Rectal smooth muscle tissue (tissue), 1 donor: ENCODE data around the gene SOX9.

Experiments
- H3K27ac ChIP-seq: one replicate; pipeline ENCODE4 v1.7.0; 2013; ENCODE audit warnings: low read depth, low read length, inconsistent platforms
- H3K27me3 ChIP-seq: one replicate; pipeline ENCODE4 v1.7.0; 2013; ENCODE audit warnings: low read length; ENCODE audit not compliant: control insufficient read depth, insufficient read depth
- H3K36me3 ChIP-seq: one replicate; pipeline ENCODE4 v1.7.0; 2013; ENCODE audit warnings: low read length; ENCODE audit not compliant: control insufficient read depth, insufficient read depth
- H3K4me1 ChIP-seq: one replicate; pipeline ENCODE4 v1.7.0; 2013; ENCODE audit warnings: low read length; ENCODE audit not compliant: control insufficient read depth, insufficient read depth
- H3K4me3 ChIP-seq: one replicate; pipeline ENCODE4 v1.7.0; 2013; ENCODE audit warnings: low read length
- H3K9ac ChIP-seq: one replicate; pipeline ENCODE4 v1.7.0; 2013; ENCODE audit warnings: low read length

Gene SOX9

DNA sequence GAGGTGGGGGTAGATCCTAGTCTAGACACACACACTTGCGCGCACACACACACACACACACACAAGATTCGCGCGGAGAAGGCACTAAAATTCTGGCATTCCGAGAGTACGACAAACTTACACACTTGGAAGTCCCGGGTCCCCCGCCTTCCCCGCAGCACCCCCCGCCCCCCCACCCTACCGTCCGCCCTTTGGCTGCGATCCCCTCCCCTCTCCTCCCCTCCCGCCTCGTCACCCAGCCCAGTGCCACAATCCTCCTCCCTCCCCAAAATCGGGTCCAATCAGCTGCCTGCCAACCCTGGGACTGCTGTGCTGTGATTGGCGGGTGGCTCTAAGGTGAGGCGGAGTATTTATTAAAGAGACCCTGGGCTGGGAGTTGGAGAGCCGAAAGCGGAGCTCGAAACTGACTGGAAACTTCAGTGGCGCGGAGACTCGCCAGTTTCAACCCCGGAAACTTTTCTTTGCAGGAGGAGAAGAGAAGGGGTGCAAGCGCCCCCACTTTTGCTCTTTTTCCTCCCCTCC lies at the start of gene SOX9:
TSS of gene SOX9 (plus strand) at position 379 of the 522 bp plus-strand sequence. CDS start 372 bp downstream, outside the sequence.
- Histone ChIP-seq H3K4me3 (peak within 1 kb of the TSS; percentile 85), H3K9ac (no peak within 1 kb of the TSS), H3K4me1 (peaks cover 7% of the 10 kb centered on the region), H3K27ac (peak within 1 kb of the TSS; percentile 37), H3K36me3 (no peaks in the 10 kb centered on the region), H3K27me3 (peaks cover 21% of the 10 kb centered on the region)

DNA sequence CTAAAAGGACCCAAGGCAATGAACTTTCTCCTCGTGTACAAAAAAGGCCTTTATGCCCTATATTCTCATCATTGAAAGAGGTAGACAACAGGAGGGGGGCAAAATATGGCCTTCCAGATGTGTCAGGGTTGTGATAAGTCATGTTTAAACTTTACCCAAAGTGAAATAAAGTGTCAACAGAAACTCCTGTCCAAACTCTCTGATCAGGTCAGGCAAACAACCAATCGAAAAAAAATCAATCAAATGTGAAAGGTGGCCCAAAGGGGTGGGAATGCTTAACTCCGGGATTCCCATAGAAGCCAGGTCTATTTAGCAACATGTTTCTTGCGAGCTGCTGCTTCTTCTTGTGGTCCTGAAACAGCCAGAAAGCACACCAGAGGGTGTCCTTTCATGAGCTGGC lies 49.5 kb upstream of the SOX9 start:
- Histone ChIP-seq H3K9ac (no peak overlapping the region), H3K27me3 (no peaks in the 10 kb centered on the region), H3K4me3 (no peak overlapping the region), H3K4me1 (no peaks in the 10 kb centered on the region), H3K27ac (no peak overlapping the region), H3K36me3 (no peaks in the 10 kb centered on the region)

DNA sequence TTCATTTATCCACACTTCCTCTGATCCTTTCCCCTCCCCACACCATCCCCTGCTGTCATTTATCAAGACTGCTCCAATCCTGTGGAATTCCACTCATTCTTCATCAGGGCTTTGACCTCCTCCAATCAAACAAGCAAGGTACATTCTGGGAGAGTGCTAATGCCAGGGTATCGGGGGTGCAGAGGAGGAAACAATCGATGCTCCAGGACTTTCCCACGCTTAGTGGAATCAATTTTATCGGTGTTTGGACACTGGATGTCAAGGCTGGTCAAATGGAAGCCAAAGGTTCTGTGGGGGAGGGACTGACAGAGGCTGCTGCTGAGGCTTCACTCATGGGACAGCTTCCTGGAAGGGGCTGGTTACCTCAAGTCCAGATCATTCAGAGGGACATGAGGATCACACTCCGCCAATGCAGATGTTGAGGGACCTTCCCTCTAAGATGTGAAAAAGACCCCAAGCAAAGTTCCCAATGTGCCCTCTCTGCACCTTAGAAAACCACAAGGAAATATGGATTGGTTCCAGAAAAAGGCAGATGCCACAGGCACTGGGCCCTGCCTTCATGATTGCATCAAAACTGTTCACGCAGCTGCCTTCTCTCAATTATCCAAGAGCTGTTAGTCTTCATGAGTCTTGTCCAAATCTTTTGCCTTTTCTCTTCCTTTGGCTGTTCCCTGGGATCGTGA lies 44.7 kb upstream of the SOX9 start:
- no peak overlapping the region for H3K27ac ChIP-seq

DNA sequence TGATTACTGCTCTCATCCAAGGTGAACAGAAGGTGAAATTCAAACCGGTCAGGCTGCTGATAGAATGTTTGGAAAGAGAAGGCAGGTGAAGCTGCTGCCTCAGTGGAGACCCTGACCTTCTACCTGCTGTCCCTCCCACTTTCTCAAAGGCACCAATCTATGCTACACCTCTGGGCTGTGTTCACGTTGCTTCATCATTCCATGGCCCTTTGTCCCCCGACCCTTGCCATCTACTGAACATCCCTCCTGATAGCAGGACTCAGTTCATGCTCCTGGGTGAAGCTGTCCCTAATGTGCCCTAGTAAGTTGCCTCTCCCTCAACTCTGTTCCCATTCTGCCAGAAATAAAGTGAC lies 44.2 kb upstream of the SOX9 start:
- Histone ChIP-seq H3K4me1 (no peaks in the 10 kb centered on the region), H3K36me3 (no peaks in the 10 kb centered on the region), H3K9ac (no peak overlapping the region), H3K4me3 (no peak overlapping the region), H3K27ac (no peak overlapping the region), H3K27me3 (no peaks in the 10 kb centered on the region)

More for the DNA sequence above, 44.7 kb upstream of the SOX9 start:
- Histone ChIP-seq H3K4me1 (no peaks in the 10 kb centered on the region), H3K9ac (no peak overlapping the region), H3K36me3 (no peaks in the 10 kb centered on the region), H3K27me3 (no peaks in the 10 kb centered on the region), H3K4me3 (no peak overlapping the region)

DNA sequence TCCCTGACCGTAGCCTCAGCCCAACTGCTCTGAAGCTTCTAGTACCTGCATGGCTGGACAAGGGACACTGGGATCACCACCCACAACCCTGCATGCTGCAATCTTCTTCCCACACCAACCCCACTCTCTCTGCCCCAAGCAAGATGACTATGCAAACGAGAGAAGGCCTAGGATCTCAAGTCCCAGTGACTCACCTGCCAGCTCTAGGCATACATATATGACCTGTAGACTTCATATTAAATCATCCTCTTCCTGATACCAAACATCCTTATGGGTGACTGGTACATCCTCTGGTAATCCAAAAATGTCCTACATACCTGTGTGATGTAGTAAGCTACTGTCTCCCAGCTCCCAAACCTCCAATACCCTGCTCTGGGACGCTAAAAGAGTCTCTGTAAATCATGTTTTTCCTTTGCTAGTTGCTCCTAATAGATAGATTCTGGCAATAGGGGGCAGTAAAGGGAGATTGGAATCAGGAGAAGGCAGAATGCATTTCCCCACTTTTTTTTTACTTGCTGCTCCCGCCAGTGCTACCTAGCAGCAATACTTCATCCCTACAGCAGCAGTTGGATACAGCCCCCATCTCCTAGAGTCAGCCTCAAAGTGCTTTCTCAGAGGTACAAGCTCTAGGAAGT lies 43.4 kb upstream of the SOX9 start:
- no peaks in the 10 kb centered on the region for H3K36me3 ChIP-seq
- no peak overlapping the region for H3K4me3 ChIP-seq
- no peak overlapping the region for H3K9ac ChIP-seq
- no peak overlapping the region for H3K27ac ChIP-seq
- no peaks in the 10 kb centered on the region for H3K4me1 ChIP-seq
- H3K27me3 ChIP-seq = no peaks in the 10 kb centered on the region

DNA sequence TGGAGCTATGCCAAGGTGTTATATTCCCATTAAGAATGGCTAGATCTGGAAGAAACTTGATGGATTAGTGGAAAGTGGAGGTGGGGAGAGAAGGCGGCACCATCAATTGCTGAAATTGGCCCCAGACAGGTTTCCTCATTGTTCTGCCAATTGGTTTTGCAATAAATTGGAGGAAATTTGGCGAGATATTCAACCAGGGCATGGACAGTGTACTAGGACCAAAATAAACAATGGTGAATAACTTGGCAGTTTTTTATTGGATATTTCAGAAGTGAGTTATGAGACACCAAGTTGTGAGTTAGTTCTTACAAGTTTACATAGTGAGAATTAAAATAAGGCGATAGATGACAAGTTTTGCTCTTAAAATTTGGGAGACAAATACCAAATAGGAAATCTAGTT lies 41.1 kb upstream of the SOX9 start:
- Histone ChIP-seq H3K36me3 (no peaks in the 10 kb centered on the region), H3K4me3 (no peak overlapping the region), H3K27ac (no peak overlapping the region), H3K9ac (no peak overlapping the region), H3K4me1 (no peaks in the 10 kb centered on the region), H3K27me3 (no peaks in the 10 kb centered on the region)

DNA sequence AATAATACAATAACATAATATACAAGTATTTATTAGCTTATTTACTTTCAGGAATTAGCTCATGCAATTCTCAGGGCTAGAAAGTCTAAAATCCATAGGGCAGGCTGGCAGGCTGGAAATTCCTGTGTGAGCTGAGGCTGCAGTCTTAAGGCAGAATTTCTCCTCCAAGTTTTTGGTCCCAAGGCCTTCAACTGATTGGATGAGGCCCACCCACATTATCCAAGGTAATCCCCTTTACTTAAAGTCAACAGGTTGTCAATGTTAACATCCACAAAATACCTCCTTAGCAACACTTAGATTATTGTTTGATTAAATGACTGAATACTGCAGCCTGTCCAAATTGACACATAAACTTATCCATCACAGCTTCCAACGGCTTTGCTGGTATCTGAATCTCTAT lies 32.9 kb upstream of the SOX9 start:
- no peak overlapping the region for H3K9ac ChIP-seq
- H3K4me3 ChIP-seq = no peak overlapping the region
- H3K27ac ChIP-seq = no peak overlapping the region
- H3K27me3 ChIP-seq = no peaks in the 10 kb centered on the region
- no peaks in the 10 kb centered on the region for H3K36me3 ChIP-seq
- no peaks in the 10 kb centered on the region for H3K4me1 ChIP-seq

DNA sequence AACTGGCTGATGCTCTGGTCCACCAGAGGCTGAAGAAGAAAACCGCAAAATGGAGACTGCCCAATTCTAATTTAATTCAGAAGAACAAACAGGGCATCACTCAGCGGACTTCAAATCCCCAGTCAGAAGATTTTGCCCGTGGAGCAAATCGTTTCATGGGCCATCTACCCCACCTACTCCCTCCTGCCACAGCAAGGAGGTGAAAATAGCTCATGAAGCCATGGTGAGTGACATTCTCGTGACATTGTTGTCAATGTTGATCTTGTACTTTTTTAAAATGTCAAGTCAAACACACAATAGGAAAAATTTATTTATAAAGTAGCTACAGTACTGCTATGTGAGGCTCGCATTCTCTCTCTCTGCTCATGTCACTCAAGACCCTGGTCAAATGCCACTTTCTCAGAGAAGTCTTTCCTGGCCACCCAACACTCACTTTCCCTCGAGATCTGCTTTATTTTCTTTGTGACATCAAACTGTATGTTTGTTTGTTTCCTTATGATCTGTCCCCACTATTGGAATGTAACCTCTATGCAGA lies 31.3 kb upstream of the SOX9 start:
- H3K4me1 ChIP-seq = no peaks in the 10 kb centered on the region
- H3K4me3 ChIP-seq = no peak overlapping the region
- H3K27me3 ChIP-seq = no peaks in the 10 kb centered on the region
- H3K27ac ChIP-seq = no peak overlapping the region
- no peak overlapping the region for H3K9ac ChIP-seq
- H3K36me3 ChIP-seq = no peaks in the 10 kb centered on the region

DNA sequence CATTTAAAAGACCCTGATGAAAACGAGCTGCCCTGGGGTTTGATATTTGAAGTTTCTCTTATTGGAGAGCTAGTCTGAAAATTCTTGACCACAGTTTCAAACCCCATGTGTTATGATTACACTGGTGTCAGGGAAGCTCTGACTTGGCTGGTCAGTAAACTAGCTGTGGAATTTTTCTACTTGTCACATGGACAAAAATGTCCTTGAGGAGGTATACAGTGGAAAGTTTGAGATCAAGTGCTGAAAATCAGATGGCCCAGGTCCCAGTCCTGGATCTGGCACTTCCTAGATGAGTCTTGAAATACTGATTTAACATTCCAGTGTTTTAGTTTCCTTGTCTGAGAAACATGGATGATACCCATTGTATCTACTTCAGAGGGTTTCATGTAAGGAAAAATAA lies 30.7 kb upstream of the SOX9 start:
- Histone ChIP-seq H3K4me1 (no peaks in the 10 kb centered on the region), H3K4me3 (no peak overlapping the region), H3K27me3 (no peaks in the 10 kb centered on the region), H3K36me3 (no peaks in the 10 kb centered on the region), H3K9ac (no peak overlapping the region), H3K27ac (no peak overlapping the region)

DNA sequence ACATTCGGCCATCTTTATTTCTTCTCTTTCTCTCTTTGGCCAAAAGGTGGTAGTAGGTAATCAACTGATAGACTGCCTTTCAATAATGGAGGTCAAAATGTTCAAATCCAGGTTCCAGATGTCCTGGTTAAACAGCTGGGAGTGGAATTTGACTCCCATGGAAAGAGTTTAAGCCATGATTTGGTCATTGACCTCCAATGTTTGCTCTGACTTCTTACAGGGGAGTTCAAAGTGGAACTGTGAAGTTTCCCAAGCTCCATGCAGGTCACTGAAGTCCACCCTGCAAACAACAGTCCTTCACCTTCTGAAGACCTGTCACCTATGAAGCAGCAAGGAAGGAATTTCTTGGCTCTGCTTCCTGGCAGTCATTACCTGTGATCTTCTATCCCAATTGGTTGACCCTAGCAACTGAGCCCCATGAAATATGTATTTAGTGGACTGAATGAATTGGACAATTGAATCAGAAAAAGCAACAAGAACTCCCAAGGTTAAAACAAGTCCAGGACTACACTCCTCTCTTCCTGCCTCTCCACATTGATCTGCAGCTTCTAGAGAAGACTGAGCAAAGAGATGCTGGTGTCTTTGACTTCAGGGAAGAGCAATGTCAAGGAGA lies 28.0 kb upstream of the SOX9 start:
- Histone ChIP-seq H3K27me3 (no peaks in the 10 kb centered on the region), H3K4me1 (no peaks in the 10 kb centered on the region), H3K27ac (no peak overlapping the region), H3K36me3 (no peaks in the 10 kb centered on the region), H3K4me3 (no peak overlapping the region), H3K9ac (no peak overlapping the region)

DNA sequence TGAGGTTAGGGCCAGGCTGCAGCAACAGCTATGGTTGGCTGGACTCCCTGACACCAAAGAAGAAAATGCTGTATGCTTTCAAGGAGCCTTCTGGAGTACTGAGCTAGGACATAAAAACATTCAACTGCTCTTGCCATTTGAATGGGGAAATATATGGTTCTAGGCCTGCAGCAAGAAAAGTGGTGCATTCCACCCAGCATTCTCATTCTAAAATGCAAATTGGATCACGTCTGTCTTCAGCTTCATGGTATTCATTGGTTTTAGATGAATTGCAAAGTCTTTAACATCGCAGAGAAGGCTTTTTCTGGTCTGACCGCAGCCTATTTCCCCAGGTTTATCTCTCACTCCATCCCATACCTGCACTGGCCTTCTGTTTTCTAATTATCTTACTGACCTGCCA lies 27.1 kb upstream of the SOX9 start:
- H3K9ac ChIP-seq = no peak overlapping the region
- no peaks in the 10 kb centered on the region for H3K4me1 ChIP-seq
- no peaks in the 10 kb centered on the region for H3K27me3 ChIP-seq
- H3K27ac ChIP-seq = no peak overlapping the region
- no peaks in the 10 kb centered on the region for H3K36me3 ChIP-seq
- no peak overlapping the region for H3K4me3 ChIP-seq

DNA sequence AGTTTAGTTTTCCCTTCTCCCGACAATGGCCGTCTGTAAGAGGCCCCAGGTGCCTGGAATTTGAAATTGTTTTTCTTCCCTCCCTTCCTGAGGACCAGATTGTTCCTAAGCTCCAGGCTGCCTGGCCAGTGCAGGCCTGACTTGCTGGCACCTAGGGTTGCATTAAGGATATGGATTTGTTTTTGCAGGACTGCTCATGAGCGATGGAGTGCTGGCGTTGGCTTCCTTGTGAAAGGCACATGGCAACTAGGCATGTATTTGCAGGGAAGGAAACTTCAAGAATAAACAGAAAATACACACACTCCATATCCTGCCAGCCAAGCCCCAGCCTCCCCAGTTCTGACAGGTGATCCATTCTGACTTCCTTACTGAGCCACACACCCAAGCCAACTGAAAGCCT lies 25.5 kb upstream of the SOX9 start:
- Histone ChIP-seq H3K36me3 (no peaks in the 10 kb centered on the region), H3K4me3 (no peak overlapping the region), H3K27ac (no peak overlapping the region)

More for the DNA sequence above, 25.5 kb upstream of the SOX9 start:
- H3K9ac ChIP-seq = no peak overlapping the region
- no peaks in the 10 kb centered on the region for H3K27me3 ChIP-seq
- H3K4me1 ChIP-seq = no peaks in the 10 kb centered on the region
